ENCODE data around the gene CATSPER3. TPM values are rescaled to one million over a fixed set of nuclear protein-coding genes. Genes with fewer than 3 reads are reported as not detected.

Gene CATSPER3
- total RNA-seq, 5 donors from 2014 or later (not counting 1 experiment from before 2014, with no cell fraction given): 0.44 to 1.1 (median 0.93) TPM; not detected in 2

- peaks cover 13 to 82% of the 10 kb centered on the region in 2 experiments for H3K27me3 ChIP-seq (replicated peaks in 1 of 2; ENCODE audit: control insufficient read depth in 2 of 2, extremely low read depth in 1 of 2, insufficient read depth in 2 of 2, low read length in 1 of 2)
- no peaks in the 10 kb centered on the region for H3K9me3 Mint-ChIP-seq
- WGBS (ENCODE audit: insufficient coverage): 28% methylated on average over 2 of the region's 12 CpGs
These were observed 73.5 kb downstream of the CATSPER3 start for GRCh38 chr5:135041145-135041587.

GRCh38 chr5:135041726-135042125, 74.0 kb downstream of the CATSPER3 start:
- peaks cover 61 to 75% of the 10 kb centered on the region in 2 donors for H3K27me3 Mint-ChIP-seq
- Histone ChIP-seq H3K4me1 (ENCODE audit: control insufficient read depth in 1 of 2, extremely low read depth in 1 of 2, insufficient read depth in 2 of 2, low read length in 2 of 2) (peaks cover 0 to 23% of the 10 kb centered on the region in 2 experiments), H3K27ac (ENCODE audit: low read length) (no peak overlapping the region), H3K4me3 (ENCODE audit: control insufficient read depth in 1 of 2, extremely low read depth in 1 of 2, low read length in 1 of 2) (no peak overlapping the region), H3K27me3 (replicated peaks in 1 of 2; ENCODE audit: control insufficient read depth in 2 of 2, extremely low read depth in 1 of 2, insufficient read depth in 2 of 2, low read length in 1 of 2) (peaks cover 13 to 79% of the 10 kb centered on the region in 2 experiments), H3K9me3 (no peaks in the 10 kb centered on the region), H3K36me3 (ENCODE audit: control insufficient read depth in 2 of 2, extremely low read depth in 1 of 2, insufficient read depth in 1 of 2, low read length in 1 of 2) (no peaks in the 10 kb centered on the region)
- POLR2A ChIA-PET: no interaction called here
- CTCF ChIA-PET: no interaction called here
- ATAC-seq (replicated peaks in 1 of 4) (no peak), DNase-seq (no peak)
- 14% methylated on average over 1 of the region's 3 CpGs for WGBS (ENCODE audit: insufficient coverage)
- peak overlapping the region in 1 of 2 donors; percentile 51 for H3K27ac Mint-ChIP-seq
- H3K9me3 Mint-ChIP-seq: no peaks in the 10 kb centered on the region
- no peaks in the 10 kb centered on the region for H3K36me3 Mint-ChIP-seq
- H3K4me3 Mint-ChIP-seq: peak overlapping the region in 2 of 3 donors; percentile 4 to 58
- H3K4me1 Mint-ChIP-seq: peaks cover 0 to 20% (median 16%) of the 10 kb centered on the region in 3 donors

More at GRCh38 chr5:135041145-135041587, 73.5 kb downstream of the CATSPER3 start:
- no peaks in the 10 kb centered on the region for H3K9me3 ChIP-seq
- CTCF ChIA-PET: no interaction called here
- H3K4me1 Mint-ChIP-seq: peaks cover 0 to 20% (median 16%) of the 10 kb centered on the region in 3 donors
- DNase-seq (no peak), ATAC-seq (replicated peaks in 1 of 4) (no peak)
- H3K4me3 ChIP-seq (ENCODE audit: control insufficient read depth in 1 of 2, extremely low read depth in 1 of 2, low read length in 1 of 2): no peak overlapping the region
- POLR2A ChIA-PET: no interaction called here
- peak overlapping the region in 1 of 3 donors; percentile 58 for H3K4me3 Mint-ChIP-seq
- no peaks in the 10 kb centered on the region for H3K36me3 ChIP-seq (ENCODE audit: control insufficient read depth in 2 of 2, extremely low read depth in 1 of 2, insufficient read depth in 1 of 2, low read length in 1 of 2)
- peaks cover 64 to 78% of the 10 kb centered on the region in 2 donors for H3K27me3 Mint-ChIP-seq
- H3K27ac Mint-ChIP-seq: peak overlapping the region in 1 of 2 donors; percentile 51
- H3K27ac ChIP-seq (ENCODE audit: low read length): no peak overlapping the region
- H3K36me3 Mint-ChIP-seq: no peaks in the 10 kb centered on the region
- peaks cover 0 to 23% of the 10 kb centered on the region in 2 experiments for H3K4me1 ChIP-seq (ENCODE audit: control insufficient read depth in 1 of 2, extremely low read depth in 1 of 2, insufficient read depth in 2 of 2, low read length in 2 of 2)

GRCh38 chr5:135042595-135042994, 74.9 kb downstream of the CATSPER3 start:
- WGBS (ENCODE audit: insufficient coverage): no CpG with 5 or more reads among the region's 1 CpG

GRCh38 chr5:135045488-135045887, 77.8 kb downstream of the CATSPER3 start:
- peaks cover 9 to 71% of the 10 kb centered on the region in 2 experiments for H3K27me3 ChIP-seq (replicated peaks in 1 of 2; ENCODE audit: control insufficient read depth in 2 of 2, extremely low read depth in 1 of 2, insufficient read depth in 2 of 2, low read length in 1 of 2)
- CTCF ChIA-PET: no interaction called here
- no peak overlapping the region for H3K4me3 Mint-ChIP-seq
- H3K27ac Mint-ChIP-seq: no peak overlapping the region
- ATAC-seq (replicated peaks in 1 of 4) (no peak), DNase-seq (no peak)
- POLR2A ChIA-PET: no interaction called here
- peaks cover 0 to 4% of the 10 kb centered on the region in 2 experiments for H3K4me1 ChIP-seq (ENCODE audit: control insufficient read depth in 1 of 2, extremely low read depth in 1 of 2, insufficient read depth in 2 of 2, low read length in 2 of 2)
- no peak overlapping the region for H3K27ac ChIP-seq (ENCODE audit: low read length)
- H3K36me3 ChIP-seq (ENCODE audit: control insufficient read depth in 2 of 2, extremely low read depth in 1 of 2, insufficient read depth in 1 of 2, low read length in 1 of 2): no peaks in the 10 kb centered on the region
- no peaks in the 10 kb centered on the region for H3K9me3 ChIP-seq
- peaks cover 0 to 7% (median 4%) of the 10 kb centered on the region in 3 donors for H3K4me1 Mint-ChIP-seq
- no peaks in the 10 kb centered on the region for H3K9me3 Mint-ChIP-seq
- H3K4me3 ChIP-seq (ENCODE audit: control insufficient read depth in 1 of 2, extremely low read depth in 1 of 2, low read length in 1 of 2): no peak overlapping the region
- peaks cover 67 to 82% of the 10 kb centered on the region in 2 donors for H3K27me3 Mint-ChIP-seq
- no peaks in the 10 kb centered on the region for H3K36me3 Mint-ChIP-seq

More at GRCh38 chr5:135042595-135042994, 74.9 kb downstream of the CATSPER3 start:
- no peak overlapping the region for H3K27ac Mint-ChIP-seq
- Histone ChIP-seq H3K27me3 (replicated peaks in 1 of 2; ENCODE audit: control insufficient read depth in 2 of 2, extremely low read depth in 1 of 2, insufficient read depth in 2 of 2, low read length in 1 of 2) (peaks cover 9 to 77% of the 10 kb centered on the region in 2 experiments), H3K4me1 (ENCODE audit: control insufficient read depth in 1 of 2, extremely low read depth in 1 of 2, insufficient read depth in 2 of 2, low read length in 2 of 2) (peaks cover 0 to 23% of the 10 kb centered on the region in 2 experiments), H3K9me3 (no peaks in the 10 kb centered on the region), H3K27ac (ENCODE audit: low read length) (no peak overlapping the region), H3K36me3 (ENCODE audit: control insufficient read depth in 2 of 2, extremely low read depth in 1 of 2, insufficient read depth in 1 of 2, low read length in 1 of 2) (no peaks in the 10 kb centered on the region), H3K4me3 (ENCODE audit: control insufficient read depth in 1 of 2, extremely low read depth in 1 of 2, low read length in 1 of 2) (no peak overlapping the region)
- H3K4me1 Mint-ChIP-seq: peaks cover 0 to 20% (median 16%) of the 10 kb centered on the region in 3 donors
- DNase-seq: no peak
- ChIA-PET CTCF (no interaction called here), POLR2A (no interaction called here)
- ATAC-seq (replicated peaks in 1 of 4): no peak
- H3K4me3 Mint-ChIP-seq: no peak overlapping the region
- peaks cover 61 to 76% of the 10 kb centered on the region in 2 donors for H3K27me3 Mint-ChIP-seq
- H3K9me3 Mint-ChIP-seq: no peaks in the 10 kb centered on the region
- H3K36me3 Mint-ChIP-seq: no peaks in the 10 kb centered on the region

GRCh38 chr5:135046661-135047346, 79.1 kb downstream of the CATSPER3 start:
- no peaks in the 10 kb centered on the region for H3K4me1 ChIP-seq (ENCODE audit: control insufficient read depth in 1 of 2, extremely low read depth in 1 of 2, insufficient read depth in 2 of 2, low read length in 2 of 2)
- Mint-ChIP-seq H3K4me3 (no peak overlapping the region), H3K27ac (no peak overlapping the region), H3K36me3 (no peaks in the 10 kb centered on the region), H3K9me3 (no peaks in the 10 kb centered on the region), H3K27me3 (peaks cover 66 to 81% of the 10 kb centered on the region in 2 donors), H3K4me1 (no peaks in the 10 kb centered on the region)
- H3K27me3 ChIP-seq (replicated peaks in 1 of 2; ENCODE audit: control insufficient read depth in 2 of 2, extremely low read depth in 1 of 2, insufficient read depth in 2 of 2, low read length in 1 of 2): peaks cover 13 to 70% of the 10 kb centered on the region in 2 experiments
- no peak for DNase-seq
- CTCF ChIA-PET: no interaction called here
- no peak for ATAC-seq (replicated peaks in 1 of 4)
- H3K4me3 ChIP-seq (ENCODE audit: control insufficient read depth in 1 of 2, extremely low read depth in 1 of 2, low read length in 1 of 2): no peak overlapping the region
- 73% methylated on average over 5 of the region's 5 CpGs for WGBS (ENCODE audit: insufficient coverage)
- no peaks in the 10 kb centered on the region for H3K36me3 ChIP-seq (ENCODE audit: control insufficient read depth in 2 of 2, extremely low read depth in 1 of 2, insufficient read depth in 1 of 2, low read length in 1 of 2)
- no peak overlapping the region for H3K27ac ChIP-seq (ENCODE audit: low read length)
- POLR2A ChIA-PET: no interaction called here
- H3K9me3 ChIP-seq: no peaks in the 10 kb centered on the region

GRCh38 chr5:135047347-135047695, 79.6 kb downstream of the CATSPER3 start:
- no peaks in the 10 kb centered on the region for H3K36me3 Mint-ChIP-seq
- H3K4me3 Mint-ChIP-seq: no peak overlapping the region
- peaks cover 67 to 84% of the 10 kb centered on the region in 2 donors for H3K27me3 Mint-ChIP-seq
- DNase-seq: no peak
- no peaks in the 10 kb centered on the region for H3K9me3 ChIP-seq
- H3K4me1 ChIP-seq (ENCODE audit: control insufficient read depth in 1 of 2, extremely low read depth in 1 of 2, insufficient read depth in 2 of 2, low read length in 2 of 2): no peaks in the 10 kb centered on the region
- peaks cover 13 to 73% of the 10 kb centered on the region in 2 experiments for H3K27me3 ChIP-seq (replicated peaks in 1 of 2; ENCODE audit: control insufficient read depth in 2 of 2, extremely low read depth in 1 of 2, insufficient read depth in 2 of 2, low read length in 1 of 2)
- H3K9me3 Mint-ChIP-seq: no peaks in the 10 kb centered on the region
- CTCF ChIA-PET: no interaction called here
- no peaks in the 10 kb centered on the region for H3K36me3 ChIP-seq (ENCODE audit: control insufficient read depth in 2 of 2, extremely low read depth in 1 of 2, insufficient read depth in 1 of 2, low read length in 1 of 2)
- POLR2A ChIA-PET: no interaction called here
- no peak overlapping the region for H3K4me3 ChIP-seq (ENCODE audit: control insufficient read depth in 1 of 2, extremely low read depth in 1 of 2, low read length in 1 of 2)
- H3K27ac ChIP-seq (ENCODE audit: low read length): no peak overlapping the region
- WGBS (ENCODE audit: insufficient coverage): 24% methylated on average over 2 of the region's 2 CpGs
- ATAC-seq (replicated peaks in 1 of 4): no peak
- no peak overlapping the region for H3K27ac Mint-ChIP-seq
- H3K4me1 Mint-ChIP-seq: no peaks in the 10 kb centered on the region
